SK-N-SH (cell line): ENCODE results near the gene YTHDC2. TPM values are rescaled to one million over a fixed set of nuclear protein-coding genes. Genes with fewer than 3 reads are reported as not detected.
A peak's percentile ranks its signal among the peaks of the same experiment; 100 is the strongest.

Experiments
- CTCF ChIA-PET: fragments of 300-600, 350-600 bp; formaldehyde crosslinking; extraction: SDS; loops from one replicate; lab custom pipeline; 2021; lab: Yijun Ruan, JAX
- POLR2A ChIA-PET: fragments of 350-600 bp; sonication (Branson Sonifier 250); formaldehyde crosslinking; extraction: SDS; loops from one replicate; lab custom pipeline; 2020; ENCODE audit warnings: antibody characterized with exemption, inconsistent platforms; lab: Yijun Ruan, JAX
- DNase-seq: peaks from one replicate; pipeline ENCODE4 v3.0.0; 2012
- H2AFZ ChIP-seq: fragments of 200-600 bp; sonication (generic); 2 replicates; pipeline ENCODE4 v1.8.1; 2016; ENCODE audit warnings: antibody characterized with exemption, mild to moderate bottlenecking, low read depth
- H3F3A ChIP-seq: fragments of 200-600 bp; sonication (generic); replicated peaks from 2 replicates; pipeline ENCODE3; 2016; ENCODE audit warnings: antibody characterized with exemption, mild to moderate bottlenecking; ENCODE audit not compliant: insufficient read depth
- H3K27ac ChIP-seq, 2 experiments: fragments of 200-500 bp in 1 of 2; fragments of 200-600 bp in 1 of 2; sonication (Bioruptor generic) in 1 of 2; sonication (generic), shearing (Covaris generic) in 1 of 2; 2 replicates each; pipeline versions ENCODE4 v1.5.1 to v1.6.1; 2014 to 2016; ENCODE audit warnings: low read depth in 2 of 2, inconsistent platforms in 1 of 2, low read length in 1 of 2, mild to moderate bottlenecking in 1 of 2, mixed read lengths in 1 of 2
- H3K27me3 ChIP-seq: fragments of 200-600 bp; sonication (generic), shearing (Covaris generic); 2 replicates; pipeline ENCODE4 v1.6.1; 2016; ENCODE audit warnings: mixed run types; ENCODE audit not compliant: insufficient read depth
- H3K36me3 ChIP-seq, 2 experiments: fragments of 200-500 bp in 1 of 2; fragments of 200-600 bp in 1 of 2; sonication (Bioruptor generic) in 1 of 2; sonication (generic) in 1 of 2; replicated peaks in 1 of 2; 2 replicates each; pipeline versions ENCODE3 to v1.5.1; 2014 to 2016; ENCODE audit warnings: low read length in 1 of 2, mild to moderate bottlenecking in 1 of 2; ENCODE audit not compliant: insufficient read depth in 2 of 2, control insufficient read depth in 1 of 2
- H3K4me1 ChIP-seq, 2 experiments: fragments of 200-500 bp in 1 of 2; fragments of 200-600 bp in 1 of 2; sonication (Bioruptor generic) in 1 of 2; sonication (generic), shearing (Covaris generic) in 1 of 2; 2 replicates each; pipeline versions ENCODE4 v1.5.1 to v1.6.1; 2014 to 2016; ENCODE audit warnings: low read depth in 1 of 2, low read length in 1 of 2, mixed run types in 1 of 2; ENCODE audit not compliant: insufficient read depth in 2 of 2, control insufficient read depth in 1 of 2
- H3K4me2 ChIP-seq: fragments of 200-600 bp; sonication (generic), shearing (Covaris generic); 2 replicates; pipeline ENCODE4 v1.6.1; 2017; ENCODE audit warnings: mixed run types
- H3K4me3 ChIP-seq, 2 experiments: fragments of 200-500 bp in 1 of 2; fragments of 200-600 bp in 1 of 2; sonication (Bioruptor generic) in 1 of 2; sonication (generic), shearing (Covaris generic) in 1 of 2; 2 replicates each; pipeline versions ENCODE4 v1.5.1 to v1.8.1; 2014 to 2016; ENCODE audit warnings: low read depth in 2 of 2, inconsistent platforms in 1 of 2, low read length in 1 of 2, mild to moderate bottlenecking in 1 of 2, mixed read lengths in 1 of 2, moderate library complexity in 1 of 2
- H3K79me2 ChIP-seq: fragments of 200-600 bp; sonication (generic); 2 replicates; pipeline ENCODE4 v1.8.1; 2017; ENCODE audit warnings: mild to moderate bottlenecking; ENCODE audit not compliant: insufficient read depth
- H3K9ac ChIP-seq: fragments of 200-600 bp; sonication (generic); 2 replicates; pipeline ENCODE4 v1.6.1; 2017; ENCODE audit warnings: mixed run types
- H3K9me2 ChIP-seq: fragments of 200-600 bp; sonication (generic); 2 replicates; pipeline ENCODE4 v1.6.1; 2017; ENCODE audit warnings: mixed run types
- H3K9me3 ChIP-seq: fragments of 200-600 bp; sonication (generic); 2 replicates; pipeline ENCODE4 v1.6.1; 2017; ENCODE audit warnings: mixed run types, mild to moderate bottlenecking, moderate library complexity
- H4K20me1 ChIP-seq: fragments of 200-600 bp; sonication (generic); 2 replicates; pipeline ENCODE4 v1.6.1; 2017; ENCODE audit warnings: mild to moderate bottlenecking, mixed run types; ENCODE audit not compliant: insufficient read depth
- EP300 ChIP-seq, 2 experiments: IDR thresholded peaks; 2 replicates each; pipeline versions ENCODE4 v1.4.0 to v1.6.1; 2012; ENCODE audit warnings: borderline replicate concordance in 1 of 2, low read depth in 1 of 2, low read length in 1 of 2
- EZH2phosphoT487 ChIP-seq: fragments of 200-600 bp; sonication (generic); IDR thresholded peaks from 2 replicates; pipeline ENCODE4 v1.6.1; 2017; ENCODE audit warnings: low read depth, mixed run types, mild to moderate bottlenecking, antibody characterized with exemption, moderate library complexity, borderline replicate concordance
- FOXM1 ChIP-seq: IDR thresholded peaks from 2 replicates; pipeline ENCODE4 v1.4.0; 2012; ENCODE audit warnings: low read depth, mild to moderate bottlenecking
- GABPA ChIP-seq: IDR thresholded peaks from 2 replicates; pipeline ENCODE4 v1.4.0; 2012; ENCODE audit warnings: low read depth, mild to moderate bottlenecking
- JUND ChIP-seq: IDR thresholded peaks from 2 replicates; pipeline ENCODE4 v1.4.0; 2012
- MAX ChIP-seq: IDR thresholded peaks from 2 replicates; pipeline ENCODE4 v1.4.0; 2012; ENCODE audit warnings: low read depth
- POLR2AphosphoS5 ChIP-seq: IDR thresholded peaks from 2 replicates; pipeline ENCODE4 v1.6.1; 2012; ENCODE audit warnings: low read depth, low read length
- RAD21 ChIP-seq: IDR thresholded peaks from 2 replicates; pipeline ENCODE4 v1.6.1; 2012; ENCODE audit warnings: mild to moderate bottlenecking, low read length
- REST ChIP-seq: IDR thresholded peaks from 2 replicates; pipeline ENCODE4 v1.6.1; 2012; ENCODE audit warnings: mild to moderate bottlenecking, low read depth, low read length, moderate library complexity
- RFX5 ChIP-seq: IDR thresholded peaks from 2 replicates; pipeline ENCODE4 v1.6.1; 2012; ENCODE audit warnings: mild to moderate bottlenecking, improper control_type of control experiment, low read length
- RXRA ChIP-seq: IDR thresholded peaks from 2 replicates; pipeline ENCODE4 v1.4.0; 2012; ENCODE audit warnings: low read depth, mild to moderate bottlenecking, borderline replicate concordance
- SMC3 ChIP-seq: IDR thresholded peaks from 2 replicates; pipeline ENCODE4 v1.6.1; 2012; ENCODE audit warnings: low read depth, low read length, improper control_type of control experiment
- TCF12 ChIP-seq: IDR thresholded peaks from 2 replicates; pipeline ENCODE4 v1.4.0; 2012
- TEAD4 ChIP-seq: IDR thresholded peaks from 2 replicates; pipeline ENCODE4 v1.4.0; 2012; ENCODE audit warnings: mild to moderate bottlenecking, borderline replicate concordance; ENCODE audit not compliant: insufficient read depth
- USF2 ChIP-seq: fragments of 150-350 bp; IDR thresholded peaks from 2 replicates; pipeline ENCODE4 v1.6.1; 2017; ENCODE audit warnings: antibody characterized with exemption, low read length, low read depth, borderline replicate concordance
- ZBTB33 ChIP-seq: IDR thresholded peaks from 2 replicates; pipeline ENCODE4 v1.4.0; 2012; ENCODE audit warnings: low read depth, borderline replicate concordance
- WGBS: methylation state at CpG from one replicate; pipeline ENCODE4 v1.1.6; 2017; ENCODE audit warnings: low lambda C conversion rate; 5-methylcytosine and 5-hydroxymethylcytosine counted together
- polyA plus RNA-seq, 3 experiments: library from polyadenylated mRNA; depleted of rRNA; stranded (reverse); fragments of >200 nt; gene quantifications; 2 replicates each; pipeline ENCODE4 v1.2.3, GENCODE V29; 2012

YTHDC2 gene
- polyA plus RNA-seq, 1 of the 3 experiments (the other 2 are of a cell fraction), result 3.5 TPM

- 96% methylated on average over 5 of the region's 5 CpGs for WGBS
- TF ChIP-seq TEAD4, result no peak
- no peak for TF ChIP-seq REST
- TF ChIP-seq TCF12, result no peak
- TF ChIP-seq SMC3, result no peak
- no peak for TF ChIP-seq RAD21
- TF ChIP-seq, all 33 proteins: peak for 0
- Histone ChIP-seq H3K9me3 (no peaks in the 10 kb centered on the region), H3K27me3 (no peaks in the 10 kb centered on the region), H3F3A (no peaks in the 10 kb centered on the region), H3K9ac (no peak overlapping the region), H2AFZ (no peak overlapping the region), H3K36me3 (peaks cover 46 to 55% of the 10 kb centered on the region in 2 experiments), H3K27ac (no peak overlapping the region), H3K4me1 (no peaks in the 10 kb centered on the region), H4K20me1 (no peaks in the 10 kb centered on the region), H3K79me2 (no peaks in the 10 kb centered on the region), H3K4me3 (no peak overlapping the region), H3K9me2 (peaks cover 5% of the 10 kb centered on the region; the same call in 1 of the 2 replicates), H3K4me2 (no peak overlapping the region)
- DNase-seq, result no peak
- ChIA-PET POLR2A (no interaction called here), CTCF (interaction anchor here (0.6 to 1.7 kb wide), 4 partner anchors 11 to 67 kb away, joined by 3 read pairs; no protein-coding TSS in a partner anchor)
Measured at GRCh38 chr5:113569396-113569795, 55.9 kb downstream of the YTHDC2 start.

GRCh38 chr5:113572716-113573115 lies 59.2 kb downstream of the YTHDC2 start:
- Histone ChIP-seq H3F3A (no peaks in the 10 kb centered on the region), H4K20me1 (no peaks in the 10 kb centered on the region), H3K4me3 (no peak overlapping the region), H3K9ac (no peak overlapping the region), H3K9me3 (no peaks in the 10 kb centered on the region), H3K9me2 (no peaks in the 10 kb centered on the region), H2AFZ (no peak overlapping the region), H3K79me2 (no peaks in the 10 kb centered on the region), H3K27me3 (no peaks in the 10 kb centered on the region), H3K36me3 (peaks cover 28 to 32% of the 10 kb centered on the region in 2 experiments), H3K27ac (no peak overlapping the region), H3K4me2 (no peak overlapping the region), H3K4me1 (no peaks in the 10 kb centered on the region)
- 98% methylated on average over 2 of the region's 2 CpGs for WGBS
- DNase-seq, result no peak
- ChIA-PET CTCF (no interaction called here), POLR2A (no interaction called here)
- TF ChIP-seq FOXM1 (no peak), EZH2phosphoT487 (no peak), RFX5 (no peak)

GRCh38 chr5:113574417-113574816 lies 60.9 kb downstream of the YTHDC2 start:
- WGBS, result 71% methylated on average over 2 of the region's 2 CpGs
- H4K20me1 ChIP-seq, result no peaks in the 10 kb centered on the region
- H3K79me2 ChIP-seq, result no peaks in the 10 kb centered on the region
- no peaks in the 10 kb centered on the region for H3K9me2 ChIP-seq
- H3K4me3 ChIP-seq, result no peak overlapping the region
- CTCF ChIA-PET, result no interaction called here
- POLR2A ChIA-PET, result no interaction called here
- no peak for DNase-seq
- no peak overlapping the region for H2AFZ ChIP-seq
- peaks cover 23 to 25% of the 10 kb centered on the region in 2 experiments for H3K36me3 ChIP-seq
- no peak overlapping the region for H3K4me2 ChIP-seq
- H3K9me3 ChIP-seq, result no peaks in the 10 kb centered on the region
- H3F3A ChIP-seq, result no peaks in the 10 kb centered on the region
- H3K27me3 ChIP-seq, result no peaks in the 10 kb centered on the region
- H3K4me1 ChIP-seq, result no peaks in the 10 kb centered on the region
- H3K27ac ChIP-seq, result peak overlapping the region in 1 of 2 experiments; percentile 32; a peak in 1 of 4 replicates
- H3K9ac ChIP-seq, result no peak overlapping the region
- TF ChIP-seq ZBTB33, result no peak
- no peak for TF ChIP-seq USF2
- no peak for TF ChIP-seq RXRA
- TF ChIP-seq JUND, result no peak
- TF ChIP-seq SMC3, result no peak
- TF ChIP-seq EP300 (IDR thresholded peaks at IDR 0.05; ENCODE audit: borderline replicate concordance in 1 of 2, low read depth in 1 of 2, low read length in 1 of 2), result no peak
- no peak for TF ChIP-seq GABPA
- no peak for TF ChIP-seq MAX
- TF ChIP-seq EZH2phosphoT487, result no peak
- no peak for TF ChIP-seq POLR2AphosphoS5
